Spleen (tissue), 7 donors: ENCODE results near the gene GGN.

Source experiments
- CTCF ChIP-seq, 11 experiments: fragments of 200-600 bp in 7 of 11; fragments of 450-650 bp in 4 of 11; sonication (generic) in 4 of 11; IDR thresholded peaks in 8 of 11; conservative IDR thresholded peaks in 3 of 11; 1 replicate in 7 of 11; 2 replicates in 4 of 11; pipeline versions ENCODE4 v1.4.0 to v1.8.0; 2016 to 2021; ENCODE audit warnings: antibody characterized with exemption in 11 of 11, inconsistent platforms in 4 of 11, mild to moderate bottlenecking in 1 of 11
- POLR2A ChIP-seq, 3 donors: fragments of 450-650 bp; IDR thresholded peaks; one replicate each; pipeline ENCODE4 v1.5.1; 2017; ENCODE audit warnings: antibody characterized with exemption in 3 of 3, mild to moderate bottlenecking in 1 of 3
- POLR2AphosphoS5 ChIP-seq, 3 donors: sonication (generic); formaldehyde crosslinking; IDR thresholded peaks; one replicate each; pipeline ENCODE4 v1.5.1; 2017; ENCODE audit warnings: antibody characterized with exemption in 3 of 3
- donor health status: DM: no; HTN: no; CAD: no; lungs with moderate emphysema.
- donor health status: DM: no; HTN: no; CAD: no.
- donor health status: DM: no; HTN: no; CAD: no.

- TF ChIP-seq CTCF (IDR thresholded peaks at IDR 0.05 in 8 of 11, conservative IDR thresholded peaks at IDR 0.05 in 3 of 11), result no peak
- TF ChIP-seq POLR2AphosphoS5 (IDR thresholded peaks at IDR 0.05), result no peak
- TF ChIP-seq POLR2A (IDR thresholded peaks at IDR 0.05), result no peak
These were observed 691 bp upstream of the GGN start, which contains the start of gene SPRED3 for GRCh38 chr19:38388349-38389100.
